ENCODE measurements around the gene EYA2. TPM values are rescaled to one million over a fixed set of nuclear protein-coding genes. Genes with fewer than 3 reads are reported as not detected.

Gene EYA2
- total RNA-seq, 4 donors from 2014 or later, result 2.0 to 11.0 (median 5.6) TPM

- no peak overlapping the region for H3K4me3 ChIP-seq
- H3K27me3 ChIP-seq, result no peaks in the 10 kb centered on the region
- no peak overlapping the region for H3K27ac ChIP-seq
- intact Hi-C loops (cut with DNase I; ENCODE audit: low total_unique reads), result no loop called here
- no peaks in the 10 kb centered on the region for H3K4me1 ChIP-seq
- no peak for DNase-seq
- no peaks in the 10 kb centered on the region for H3K9me3 ChIP-seq
- H3K36me3 ChIP-seq, result no peaks in the 10 kb centered on the region
- TF ChIP-seq POLR2A (IDR thresholded peaks at IDR 0.05), result no peak
- TF ChIP-seq, protein P1, sequence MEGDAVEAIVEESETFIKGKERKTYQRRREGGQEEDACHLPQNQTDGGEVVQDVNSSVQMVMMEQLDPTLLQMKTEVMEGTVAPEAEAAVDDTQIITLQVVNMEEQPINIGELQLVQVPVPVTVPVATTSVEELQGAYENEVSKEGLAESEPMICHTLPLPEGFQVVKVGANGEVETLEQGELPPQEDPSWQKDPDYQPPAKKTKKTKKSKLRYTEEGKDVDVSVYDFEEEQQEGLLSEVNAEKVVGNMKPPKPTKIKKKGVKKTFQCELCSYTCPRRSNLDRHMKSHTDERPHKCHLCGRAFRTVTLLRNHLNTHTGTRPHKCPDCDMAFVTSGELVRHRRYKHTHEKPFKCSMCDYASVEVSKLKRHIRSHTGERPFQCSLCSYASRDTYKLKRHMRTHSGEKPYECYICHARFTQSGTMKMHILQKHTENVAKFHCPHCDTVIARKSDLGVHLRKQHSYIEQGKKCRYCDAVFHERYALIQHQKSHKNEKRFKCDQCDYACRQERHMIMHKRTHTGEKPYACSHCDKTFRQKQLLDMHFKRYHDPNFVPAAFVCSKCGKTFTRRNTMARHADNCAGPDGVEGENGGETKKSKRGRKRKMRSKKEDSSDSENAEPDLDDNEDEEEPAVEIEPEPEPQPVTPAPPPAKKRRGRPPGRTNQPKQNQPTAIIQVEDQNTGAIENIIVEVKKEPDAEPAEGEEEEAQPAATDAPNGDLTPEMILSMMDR (IDR thresholded peaks at IDR 0.05), result no peak
Measured at GRCh38 chr20:47141941-47142773, 247.5 kb downstream of the EYA2 start.

GRCh38 chr20:47142774-47143170 is 248.1 kb downstream of the EYA2 start:
- intact Hi-C loops (cut with DNase I; ENCODE audit: low total_unique reads), result no loop called here
- H3K27me3 ChIP-seq, result no peaks in the 10 kb centered on the region
- no peaks in the 10 kb centered on the region for H3K9me3 ChIP-seq
- no peaks in the 10 kb centered on the region for H3K36me3 ChIP-seq
- no peak for TF ChIP-seq POLR2A (IDR thresholded peaks at IDR 0.05)
- TF ChIP-seq, protein P1 (IDR thresholded peaks at IDR 0.05), result no peak
- no peak overlapping the region for H3K27ac ChIP-seq
- H3K4me1 ChIP-seq, result no peaks in the 10 kb centered on the region
- DNase-seq, result no peak
- no peak overlapping the region for H3K4me3 ChIP-seq

- intact Hi-C loops (cut with DNase I; ENCODE audit: low total_unique reads), result no loop called here
- no peaks in the 10 kb centered on the region for H3K27me3 ChIP-seq
- H3K27ac ChIP-seq, result no peak overlapping the region
- DNase-seq, result no peak
- H3K4me1 ChIP-seq, result no peaks in the 10 kb centered on the region
- H3K9me3 ChIP-seq, result no peaks in the 10 kb centered on the region
- TF ChIP-seq, protein P1 (IDR thresholded peaks at IDR 0.05), result no peak
- no peak for TF ChIP-seq POLR2A (IDR thresholded peaks at IDR 0.05)
- no peaks in the 10 kb centered on the region for H3K36me3 ChIP-seq
- H3K4me3 ChIP-seq, result no peak overlapping the region
Measured at GRCh38 chr20:47143657-47144056, 249.0 kb downstream of the EYA2 start.

DNA sequence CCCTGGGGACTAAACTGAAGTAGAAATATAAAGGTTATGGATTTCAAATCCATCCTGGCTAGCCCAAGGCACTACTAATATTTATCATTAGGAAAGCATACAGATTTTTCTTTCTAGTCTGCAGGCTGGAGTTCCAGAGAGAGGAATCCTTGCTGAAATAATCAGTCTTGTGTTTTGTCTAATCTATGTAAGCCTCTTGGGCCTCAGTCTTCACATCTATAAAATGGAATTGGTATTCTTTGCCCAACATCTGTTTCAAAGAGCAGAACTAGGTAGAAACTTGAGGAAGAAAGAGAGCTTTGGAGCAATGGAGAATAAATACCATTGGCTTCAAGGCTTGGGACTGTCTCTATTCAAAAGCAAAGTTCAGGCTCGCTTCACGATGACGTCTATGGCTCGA is 249.8 kb downstream of the EYA2 start:
- intact Hi-C loops (cut with DNase I; ENCODE audit: low total_unique reads), result no loop called here
- no peak for TF ChIP-seq POLR2A (IDR thresholded peaks at IDR 0.05)
- TF ChIP-seq, protein P1 (IDR thresholded peaks at IDR 0.05), result no peak
- Histone ChIP-seq H3K9me3 (no peaks in the 10 kb centered on the region), H3K36me3 (no peaks in the 10 kb centered on the region), H3K27ac (no peak overlapping the region), H3K4me3 (no peak overlapping the region), H3K4me1 (no peaks in the 10 kb centered on the region), H3K27me3 (no peaks in the 10 kb centered on the region)
- no peak for DNase-seq

- H3K27me3 ChIP-seq, result no peaks in the 10 kb centered on the region
- DNase-seq, result no peak
- intact Hi-C loops (cut with DNase I; ENCODE audit: low total_unique reads), result no loop called here
- H3K9me3 ChIP-seq, result no peaks in the 10 kb centered on the region
- H3K4me1 ChIP-seq, result no peaks in the 10 kb centered on the region
- H3K36me3 ChIP-seq, result no peaks in the 10 kb centered on the region
- TF ChIP-seq, protein P1 (IDR thresholded peaks at IDR 0.05), result no peak
- no peak for TF ChIP-seq POLR2A (IDR thresholded peaks at IDR 0.05)
- H3K27ac ChIP-seq, result no peak overlapping the region
- no peak overlapping the region for H3K4me3 ChIP-seq
Measured at GRCh38 chr20:47146686-47147085, 252.0 kb downstream of the EYA2 start.
